GM18511 (cell line): ENCODE results near the gene CAP2.

Experiments
- ATAC-seq: cut with Tn5 transposase; IDR thresholded peaks from one replicate; pipeline ENCODE4 v1.9.1; 2021; ENCODE audit warnings: mild to moderate bottlenecking, moderate library complexity; ENCODE audit not compliant: unreplicated experiment

The CAP2 gene

GRCh38 chr6:17472653-17473183 is 79.3 kb downstream of the CAP2 start:
- no peak for ATAC-seq

- ATAC-seq = no peak
Measured at GRCh38 chr6:17473554-17473953, 80.2 kb downstream of the CAP2 start.

- ATAC-seq = no peak
Measured at GRCh38 chr6:17474289-17474688, 80.9 kb downstream of the CAP2 start.

- ATAC-seq = no peak
Measured at GRCh38 chr6:17475606-17476244, 82.3 kb downstream of the CAP2 start.

- no peak for ATAC-seq
Measured at GRCh38 chr6:17476511-17476910, 83.1 kb downstream of the CAP2 start.

- ATAC-seq = no peak
Measured at GRCh38 chr6:17477356-17477755, 84.0 kb downstream of the CAP2 start.

- ATAC-seq = no peak
Measured at GRCh38 chr6:17478223-17478907, 85.0 kb downstream of the CAP2 start.

GRCh38 chr6:17478946-17479345 is 85.6 kb downstream of the CAP2 start:
- no peak for ATAC-seq

GRCh38 chr6:17480476-17480875 is 87.1 kb downstream of the CAP2 start:
- no peak for ATAC-seq

- ATAC-seq = no peak
Measured at GRCh38 chr6:17482711-17483110, 89.3 kb downstream of the CAP2 start.

GRCh38 chr6:17483391-17484016 is 90.1 kb downstream of the CAP2 start:
- ATAC-seq = no peak

- ATAC-seq = no peak
Measured at GRCh38 chr6:17484201-17484849, 90.9 kb downstream of the CAP2 start.

GRCh38 chr6:17485181-17485580 is 91.8 kb downstream of the CAP2 start:
- no peak for ATAC-seq

GRCh38 chr6:17485946-17486345 is 92.6 kb downstream of the CAP2 start:
- ATAC-seq = no peak

GRCh38 chr6:17486680-17487079 is 93.3 kb downstream of the CAP2 start:
- ATAC-seq = no peak

GRCh38 chr6:17490724-17491123 is 97.3 kb downstream of the CAP2 start:
- no peak for ATAC-seq

- no peak for ATAC-seq
Measured at GRCh38 chr6:17491416-17492142, 98.2 kb downstream of the CAP2 start.

GRCh38 chr6:17492350-17492749 is 99.0 kb downstream of the CAP2 start:
- ATAC-seq = no peak

GRCh38 chr6:17493286-17493685 is 99.9 kb downstream of the CAP2 start:
- no peak for ATAC-seq

- no peak for ATAC-seq
Measured at GRCh38 chr6:17494177-17494576, 100.8 kb downstream of the CAP2 start.

GRCh38 chr6:17494919-17495318 is 101.5 kb downstream of the CAP2 start:
- ATAC-seq = no peak
